IMR-90 (cell line): ENCODE results near the gene TCERG1L. TPM values are rescaled to one million over a fixed set of nuclear protein-coding genes. Genes with fewer than 3 reads are reported as not detected.

Source experiments
- ATAC-seq: fragments of 200-7000 bp; cut with Tn5 transposase; 2 replicates; pipeline ENCODE4 v1.9.1; 2020; ENCODE audit warnings: low read depth, mild to moderate bottlenecking, moderate library complexity
- BruUV-seq: library from RNA; stranded (reverse); fragments of 400-500 nt; replicated peaks from 2 replicates; lab custom pipeline; 2021; lab: Mats Ljungman, UMichigan
- CTCF ChIA-PET: fragments of 300-600 bp; formaldehyde crosslinking; extraction: SDS; loops from one replicate; lab custom pipeline; 2021; ENCODE audit warnings: antibody characterized with exemption; lab: Yijun Ruan, JAX
- POLR2A ChIA-PET: fragments of 300-600 bp; sonication (Branson Sonifier 250); formaldehyde crosslinking; loops from one replicate; lab custom pipeline; 2022; ENCODE audit warnings: antibody characterized with exemption; ENCODE audit not compliant: unreplicated experiment; lab: Charles Lee
- DNase-seq: peaks from one replicate; pipeline ENCODE4 v3.0.0; 2013
- H2AFZ ChIP-seq: replicated peaks from 2 replicates; pipeline ENCODE3; 2013; ENCODE audit warnings: low read length, mild to moderate bottlenecking; ENCODE audit not compliant: poor library complexity
- H2AK5ac ChIP-seq: 2 replicates; pipeline ENCODE4 v1.6.1; 2013; ENCODE audit warnings: low read depth, low read length, inconsistent platforms
- H2AK9ac ChIP-seq: replicated peaks from 2 replicates; pipeline ENCODE3; 2013; ENCODE audit warnings: mild to moderate bottlenecking, low read depth, low read length, moderate library complexity; ENCODE audit not compliant: poor library complexity
- H2BK120ac ChIP-seq: 2 replicates; pipeline ENCODE4 v1.6.1; 2013; ENCODE audit warnings: low read depth, low read length, inconsistent platforms
- H2BK15ac ChIP-seq: 3 replicates; pipeline ENCODE4 v1.6.1; 2013; ENCODE audit warnings: low read depth, low read length, inconsistent platforms
- H2BK20ac ChIP-seq: 2 replicates; pipeline ENCODE4 v1.6.1; 2013; ENCODE audit warnings: low read depth, mild to moderate bottlenecking, inconsistent platforms, low read length, moderate library complexity
- H2BK5ac ChIP-seq: 2 replicates; pipeline ENCODE4 v1.6.1; 2013; ENCODE audit warnings: mild to moderate bottlenecking, low read depth, low read length, inconsistent platforms; ENCODE audit not compliant: poor library complexity, severe bottlenecking
- H3K14ac ChIP-seq: replicated peaks from 2 replicates; pipeline ENCODE4 v1.6.1; 2013; ENCODE audit warnings: low read depth, low read length, inconsistent platforms
- H3K18ac ChIP-seq: 2 replicates; pipeline ENCODE4 v1.6.1; 2013; ENCODE audit warnings: low read depth, low read length, control low read depth
- H3K23ac ChIP-seq: 2 replicates; pipeline ENCODE4 v1.6.1; 2013; ENCODE audit warnings: low read depth, low read length, inconsistent platforms
- H3K27ac ChIP-seq: 2 replicates; pipeline ENCODE4 v1.5.1; 2013; ENCODE audit warnings: mild to moderate bottlenecking, control low read depth, low read length; ENCODE audit not compliant: insufficient read depth
- H3K27me3 ChIP-seq: 2 replicates; pipeline ENCODE4 v1.6.1; 2013; ENCODE audit warnings: low read length; ENCODE audit not compliant: control insufficient read depth, insufficient read depth
- H3K36me3 ChIP-seq: 2 replicates; pipeline ENCODE4 v1.6.1; 2013; ENCODE audit warnings: low read length, mixed read lengths; ENCODE audit not compliant: control insufficient read depth, insufficient read depth
- H3K4ac ChIP-seq: 2 replicates; pipeline ENCODE4 v1.6.1; 2013; ENCODE audit warnings: low read depth, low read length, inconsistent platforms
- H3K4me1 ChIP-seq: 2 replicates; pipeline ENCODE4 v1.6.1; 2013; ENCODE audit warnings: low read length, mixed read lengths; ENCODE audit not compliant: control insufficient read depth, insufficient read depth
- H3K4me2 ChIP-seq: 2 replicates; pipeline ENCODE4 v1.6.1; 2013; ENCODE audit warnings: low read depth, mild to moderate bottlenecking, control low read depth, low read length, moderate library complexity
- H3K4me3 ChIP-seq: 2 replicates; pipeline ENCODE4 v1.5.1; 2013; ENCODE audit warnings: low read depth, mild to moderate bottlenecking, control low read depth, low read length, moderate library complexity; ENCODE audit not compliant: insufficient read depth
- H3K56ac ChIP-seq: 2 replicates; pipeline ENCODE4 v1.6.1; 2013; ENCODE audit warnings: low read length, inconsistent platforms; ENCODE audit not compliant: insufficient read depth; ENCODE audit errors: extremely low read depth
- H3K79me1 ChIP-seq, 2 experiments: 2 replicates each; pipeline ENCODE4 v1.6.1; 2013; ENCODE audit warnings: low read length in 2 of 2, inconsistent platforms in 1 of 2, low read depth in 1 of 2
- H3K9ac ChIP-seq: 2 replicates; pipeline ENCODE4 v1.6.1; 2013; ENCODE audit warnings: low read depth, low read length, control low read depth
- H3K9me1 ChIP-seq: 2 replicates; pipeline ENCODE4 v1.6.1; 2013; ENCODE audit warnings: low read length, inconsistent platforms; ENCODE audit not compliant: insufficient read depth
- H3K9me3 ChIP-seq: 2 replicates; pipeline ENCODE4 v1.6.1; 2013; ENCODE audit warnings: low read length; ENCODE audit not compliant: control insufficient read depth, insufficient read depth
- H4K20me1 ChIP-seq: 2 replicates; pipeline ENCODE4 v1.6.1; 2013; ENCODE audit warnings: low read length, inconsistent platforms; ENCODE audit not compliant: insufficient read depth
- H4K5ac ChIP-seq: 2 replicates; pipeline ENCODE4 v1.6.1; 2013; ENCODE audit warnings: mild to moderate bottlenecking, low read depth, low read length, control low read depth
- H4K8ac ChIP-seq, 2 experiments: 2 replicates each; pipeline ENCODE4 v1.6.1; 2013; ENCODE audit warnings: low read depth in 2 of 2, low read length in 2 of 2, control low read depth in 1 of 2, inconsistent platforms in 1 of 2
- H4K91ac ChIP-seq: 2 replicates; pipeline ENCODE4 v1.6.1; 2013; ENCODE audit warnings: low read depth, low read length, inconsistent platforms; ENCODE audit not compliant: insufficient read depth
- CEBPB ChIP-seq: IDR thresholded peaks from 2 replicates; pipeline ENCODE4 v1.6.1; 2012; ENCODE audit warnings: low read depth, low read length, improper control_type of control experiment
- CTCF ChIP-seq: conservative IDR thresholded peaks from 2 replicates; pipeline ENCODE4 v1.5.1; 2012; ENCODE audit warnings: mild to moderate bottlenecking, low read depth, low read length, improper control_type of control experiment
- MAFK ChIP-seq: IDR thresholded peaks from 2 replicates; pipeline ENCODE4 v1.6.1; 2012; ENCODE audit warnings: low read depth, low read length, improper control_type of control experiment
- MAZ ChIP-seq: IDR thresholded peaks from 2 replicates; pipeline ENCODE4 v1.6.1; 2012; ENCODE audit warnings: low read depth, mild to moderate bottlenecking, low read length, improper control_type of control experiment, moderate library complexity, borderline replicate concordance
- MXI1 ChIP-seq: IDR thresholded peaks from 2 replicates; pipeline ENCODE4 v1.6.1; 2012; ENCODE audit warnings: low read depth, mild to moderate bottlenecking, low read length, moderate library complexity, borderline replicate concordance
- POLR2A ChIP-seq: IDR thresholded peaks from 2 replicates; pipeline ENCODE4 v1.6.1; 2012; ENCODE audit warnings: mild to moderate bottlenecking, low read depth, low read length
- RAD21 ChIP-seq: IDR thresholded peaks from 2 replicates; pipeline ENCODE4 v1.6.1; 2012; ENCODE audit warnings: low read length, improper control_type of control experiment
- RFX5 ChIP-seq: IDR thresholded peaks from 2 replicates; pipeline ENCODE4 v1.8.0; 2012; ENCODE audit warnings: low read depth, mild to moderate bottlenecking, low read length, moderate library complexity
- WGBS, 2 experiments: methylation state at CpG; one replicate each; pipeline versions ENCODE4 v1.1.5 to v1.1.7; 2013; ENCODE audit warnings: missing lambda C conversion rate in 2 of 2; ENCODE audit not compliant: insufficient read length in 1 of 2; ENCODE audit errors: extremely low coverage in 2 of 2; 5-methylcytosine and 5-hydroxymethylcytosine counted together
- dilution Hi-C: fragments of 300-500 bp; cut with HindIII; formaldehyde crosslinking; loops from one replicate; pipeline ENCODE4 v1.14.3; 2018; ENCODE audit warnings: low sequenced_read_pairs; ENCODE audit not compliant: unreplicated experiment
- in situ Hi-C: fragments of 300-500 bp; cut with MboI; formaldehyde crosslinking; loops from 3 replicates; pipeline ENCODE4 v1.14.3; 2019; ENCODE audit warnings: low sequenced_read_pairs, inconsistent platforms, mixed read lengths
- intact Hi-C: fragments of 100-400 bp; cut with micrococcal nuclease; formaldehyde crosslinking; loops from 2 replicates; pipeline ENCODE4 v1.10.0; 2022
- polyA plus RNA-seq, 3 experiments: library from polyadenylated mRNA; depleted of rRNA; stranded (reverse); fragments of >200 nt; gene quantifications; 2 replicates each; pipeline ENCODE4 v1.2.3, GENCODE V29; 2012; ENCODE audit warnings: low replicate concordance in 1 of 3
- total RNA-seq: library from RNA; depleted of rRNA; stranded (reverse); fragments of >200 nt; gene quantifications from 2 replicates; pipeline ENCODE4 v1.2.3, GENCODE V29; 2012
- TF ChIP-seq, protein P1 (sequence below): fragments of 150-350 bp; IDR thresholded peaks from 2 replicates; pipeline ENCODE4 v1.6.1; 2017; ENCODE audit warnings: mild to moderate bottlenecking, antibody characterized with exemption, low read length, low read depth

Gene TCERG1L
- total and polyA plus RNA-seq, 2 of the 4 experiments (the other 2 are of a cell fraction): not detected

- Histone ChIP-seq H4K8ac (no peak overlapping the region), H3K4me2 (no peak overlapping the region), H3K4ac (no peak overlapping the region), H2BK20ac (no peak overlapping the region), H2AK9ac (no peak overlapping the region), H2BK120ac (no peak overlapping the region), H3K79me1 (no peaks in the 10 kb centered on the region), H2AK5ac (no peak overlapping the region), H3K9ac (no peak overlapping the region), H2AFZ (no peak overlapping the region), H3K9me3 (peaks cover 58% of the 10 kb centered on the region), H3K56ac (no peak overlapping the region), H3K14ac (no peak overlapping the region), H4K20me1 (no peaks in the 10 kb centered on the region), H2BK15ac (no peak overlapping the region), H4K5ac (no peak overlapping the region), H3K27me3 (no peaks in the 10 kb centered on the region), H3K9me1 (no peaks in the 10 kb centered on the region), H4K91ac (no peak overlapping the region), H3K4me3 (no peak overlapping the region), H3K23ac (no peak overlapping the region), H3K4me1 (no peaks in the 10 kb centered on the region), H3K36me3 (no peaks in the 10 kb centered on the region), H3K27ac (no peak overlapping the region), H2BK5ac (no peak overlapping the region), H3K18ac (no peak overlapping the region)
- dilution Hi-C loops (no loop called here), in situ Hi-C loops (no loop called here), intact Hi-C loops (no loop called here)
- CTCF ChIA-PET: no interaction called here
- ATAC-seq (no peak), DNase-seq (no peak)
- POLR2A ChIA-PET: no interaction called here
- 56% methylated on average over 6 of the region's 18 CpGs; no CpG with 5 or more reads in 1 of the 2 experiments for WGBS, 2 experiments
- TF ChIP-seq RAD21: no peak
- TF ChIP-seq MXI1: no peak
- no peak for TF ChIP-seq RFX5
- TF ChIP-seq MAFK: no peak
- no peak for TF ChIP-seq CTCF
- no peak for TF ChIP-seq MAZ
- TF ChIP-seq, protein P1, sequence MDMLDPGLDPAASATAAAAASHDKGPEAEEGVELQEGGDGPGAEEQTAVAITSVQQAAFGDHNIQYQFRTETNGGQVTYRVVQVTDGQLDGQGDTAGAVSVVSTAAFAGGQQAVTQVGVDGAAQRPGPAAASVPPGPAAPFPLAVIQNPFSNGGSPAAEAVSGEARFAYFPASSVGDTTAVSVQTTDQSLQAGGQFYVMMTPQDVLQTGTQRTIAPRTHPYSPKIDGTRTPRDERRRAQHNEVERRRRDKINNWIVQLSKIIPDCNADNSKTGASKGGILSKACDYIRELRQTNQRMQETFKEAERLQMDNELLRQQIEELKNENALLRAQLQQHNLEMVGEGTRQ: no peak
- TF ChIP-seq CEBPB: no peak
- TF ChIP-seq POLR2A: no peak
- BruUV-seq: no TSS peak
Measured at GRCh38 chr10:131226446-131227162, 84.9 kb downstream of the TCERG1L start.
